HAP-1 (cell line): ENCODE results near the gene SDHC.
"Not testable (repeated sequence)": the region's sequence is repeated elsewhere in the genome, so short reads cannot be mapped to it uniquely, and the experiment has no call there.

ENCODE experiments used
- DNase-seq, 2 experiments: peaks; one replicate each; pipeline ENCODE4 v3.0.0-alpha.2; 2016 to 2020; ENCODE audit warnings: low spot score in 2 of 2
- H3K27me3 ChIP-seq: fragments of 250-450 bp; sonication (Bioruptor Pico); 2 replicates; pipeline ENCODE4 v1.5.1; 2020; ENCODE audit warnings: low read depth, mild to moderate bottlenecking, moderate library complexity
- H3K36me3 ChIP-seq: fragments of 250-450 bp; sonication (Bioruptor Pico); replicated peaks from 2 replicates; pipeline ENCODE4 v1.5.1; 2020; ENCODE audit warnings: mild to moderate bottlenecking
- H3K4me1 ChIP-seq: fragments of 250-450 bp; sonication (Bioruptor Pico); 2 replicates; pipeline ENCODE4 v1.5.1; 2020; ENCODE audit warnings: mild to moderate bottlenecking
- H3K4me3 ChIP-seq: fragments of 250-450 bp; sonication (Bioruptor Pico); 2 replicates; pipeline ENCODE4 v1.5.1; 2020; ENCODE audit warnings: mild to moderate bottlenecking, moderate library complexity
- H3K9me3 ChIP-seq: fragments of 250-450 bp; sonication (Bioruptor Pico); 2 replicates; pipeline ENCODE4 v1.5.1; 2020; ENCODE audit warnings: mild to moderate bottlenecking, moderate library complexity
- in situ Hi-C: fragments of 300-500 bp; cut with MboI; formaldehyde crosslinking; loops from 3 replicates; pipeline ENCODE4 v1.14.3; 2020; ENCODE audit warnings: low sequenced_read_pairs, inconsistent platforms, mixed read lengths

The SDHC gene

GRCh38 chr1:161379071-161379470 is 64.9 kb downstream of the SDHC start:
- Histone ChIP-seq H3K36me3 (no peaks in the 10 kb centered on the region), H3K4me3 (no peak overlapping the region), H3K27me3 (no peaks in the 10 kb centered on the region), H3K4me1 (peaks cover 6% of the 10 kb centered on the region), H3K9me3 (no peaks in the 10 kb centered on the region)
- in situ Hi-C loops, result no loop called here
- no peak for DNase-seq

- Histone ChIP-seq H3K27me3 (no peaks in the 10 kb centered on the region), H3K9me3 (no peaks in the 10 kb centered on the region), H3K4me3 (no peak overlapping the region), H3K4me1 (peaks cover 3% of the 10 kb centered on the region), H3K36me3 (no peaks in the 10 kb centered on the region)
- in situ Hi-C loops, result loop anchor here (5.0 kb wide), 1 partner anchor 154 kb away; the partner anchor contains the start of gene TOMM40L
- DNase-seq, result no peak
These were observed 67.5 kb downstream of the SDHC start for GRCh38 chr1:161381707-161382106.

GRCh38 chr1:161382214-161383019 is 68.2 kb downstream of the SDHC start:
- in situ Hi-C loops, result loop anchor here (5.0 kb wide), 1 partner anchor 155 kb away; the partner anchor contains the start of gene TOMM40L
- Histone ChIP-seq H3K4me3 (no peak overlapping the region), H3K9me3 (no peaks in the 10 kb centered on the region), H3K27me3 (no peaks in the 10 kb centered on the region), H3K36me3 (no peaks in the 10 kb centered on the region), H3K4me1 (no peaks in the 10 kb centered on the region)
- peak in 1 of 2 experiments; percentile 83 for DNase-seq

GRCh38 chr1:161388639-161389038 is 74.5 kb downstream of the SDHC start:
- Histone ChIP-seq H3K9me3 (no peaks in the 10 kb centered on the region), H3K4me3 (no peak overlapping the region), H3K4me1 (peaks cover 13% of the 10 kb centered on the region), H3K36me3 (no peaks in the 10 kb centered on the region), H3K27me3 (no peaks in the 10 kb centered on the region; the same call in 1 of the 2 replicates)
- in situ Hi-C loops, result no loop called here
- DNase-seq, result no peak

GRCh38 chr1:161389158-161389557 is 75.0 kb downstream of the SDHC start:
- H3K36me3 ChIP-seq, H3K27me3 ChIP-seq, DNase-seq, in situ Hi-C loops, H3K9me3 ChIP-seq: not testable (repeated sequence)
- Histone ChIP-seq H3K4me1 (peaks cover 13% of the 10 kb centered on the region), H3K4me3 (peak overlapping the region; percentile 68)

GRCh38 chr1:161389691-161390558 is 75.7 kb downstream of the SDHC start:
- Histone ChIP-seq H3K9me3 (no peaks in the 10 kb centered on the region), H3K4me1 (peaks cover 13% of the 10 kb centered on the region), H3K4me3 (peak overlapping the region; percentile 68), H3K27me3 (no peaks in the 10 kb centered on the region; the same call in 1 of the 2 replicates), H3K36me3 (no peaks in the 10 kb centered on the region)
- in situ Hi-C loops, result loop anchor here (5.0 kb wide), 2 partner anchors 47 to 352 kb away; no protein-coding TSS in a partner anchor
- peak; percentile 88 to 98 for DNase-seq

- Histone ChIP-seq H3K27me3 (no peaks in the 10 kb centered on the region; the same call in 1 of the 2 replicates), H3K4me1 (peaks cover 13% of the 10 kb centered on the region), H3K9me3 (no peaks in the 10 kb centered on the region), H3K36me3 (no peaks in the 10 kb centered on the region), H3K4me3 (peak overlapping the region; percentile 68)
- DNase-seq, result peak in 1 of 2 experiments; percentile 15
- in situ Hi-C loops, result loop anchor here (5.0 kb wide), 2 partner anchors 47 to 352 kb away; no protein-coding TSS in a partner anchor
These were observed 76.3 kb downstream of the SDHC start for GRCh38 chr1:161390559-161390858.

- in situ Hi-C loops, result loop anchor here (5.0 kb wide), 2 partner anchors 46 to 351 kb away; no protein-coding TSS in a partner anchor
These were observed 77.0 kb downstream of the SDHC start for GRCh38 chr1:161391136-161391535.

GRCh38 chr1:161391611-161392010 is 77.4 kb downstream of the SDHC start:
- in situ Hi-C loops, result loop anchor here (5.0 kb wide), 2 partner anchors 46 to 351 kb away; no protein-coding TSS in a partner anchor
- H3K36me3 ChIP-seq, result no peaks in the 10 kb centered on the region
- DNase-seq, result no peak
- no peaks in the 10 kb centered on the region; the same call in 1 of the 2 replicates for H3K27me3 ChIP-seq
- H3K4me3 ChIP-seq, result no peak overlapping the region
- H3K9me3 ChIP-seq, result no peaks in the 10 kb centered on the region
- H3K4me1 ChIP-seq, result peaks cover 13% of the 10 kb centered on the region

More at GRCh38 chr1:161391136-161391535, 77.0 kb downstream of the SDHC start:
- H3K27me3 ChIP-seq, H3K4me3 ChIP-seq, DNase-seq, H3K36me3 ChIP-seq, H3K9me3 ChIP-seq: not testable (repeated sequence)
- H3K4me1 ChIP-seq, result peaks cover 13% of the 10 kb centered on the region

GRCh38 chr1:161393151-161393550 is 79.0 kb downstream of the SDHC start:
- DNase-seq, result no peak

GRCh38 chr1:161397038-161397437 is 82.9 kb downstream of the SDHC start:
- H3K4me1 ChIP-seq, DNase-seq, H3K4me3 ChIP-seq, in situ Hi-C loops, H3K36me3 ChIP-seq, H3K27me3 ChIP-seq, H3K9me3 ChIP-seq: not testable (repeated sequence)

More at GRCh38 chr1:161393151-161393550, 79.0 kb downstream of the SDHC start:
- in situ Hi-C loops, result loop anchor here (5.0 kb wide), 2 partner anchors 44 to 349 kb away; no protein-coding TSS in a partner anchor
- H3K9me3 ChIP-seq, result no peaks in the 10 kb centered on the region
- no peak overlapping the region for H3K4me3 ChIP-seq
- H3K4me1 ChIP-seq, result peaks cover 13% of the 10 kb centered on the region
- H3K27me3 ChIP-seq, result no peaks in the 10 kb centered on the region; the same call in 1 of the 2 replicates
- no peaks in the 10 kb centered on the region for H3K36me3 ChIP-seq

- H3K4me3 ChIP-seq, result peak overlapping the region; percentile 61
- no peaks in the 10 kb centered on the region for H3K36me3 ChIP-seq
- no peaks in the 10 kb centered on the region for H3K9me3 ChIP-seq
- H3K4me1 ChIP-seq, result peaks cover 8% of the 10 kb centered on the region
- no peaks in the 10 kb centered on the region for H3K27me3 ChIP-seq
- no peak for DNase-seq
- in situ Hi-C loops, result no loop called here
These were observed 84.7 kb downstream of the SDHC start for GRCh38 chr1:161398900-161399256.

- H3K4me1 ChIP-seq, result peaks cover 8% of the 10 kb centered on the region
- peak; percentile 89 to 95 for DNase-seq
- no peaks in the 10 kb centered on the region for H3K9me3 ChIP-seq
- peak overlapping the region; percentile 61 for H3K4me3 ChIP-seq
- in situ Hi-C loops, result no loop called here
- H3K36me3 ChIP-seq, result no peaks in the 10 kb centered on the region
- no peaks in the 10 kb centered on the region for H3K27me3 ChIP-seq
These were observed 85.2 kb downstream of the SDHC start for GRCh38 chr1:161399257-161399998.
